ENCODE measurements around the gene PID1.

DNA sequence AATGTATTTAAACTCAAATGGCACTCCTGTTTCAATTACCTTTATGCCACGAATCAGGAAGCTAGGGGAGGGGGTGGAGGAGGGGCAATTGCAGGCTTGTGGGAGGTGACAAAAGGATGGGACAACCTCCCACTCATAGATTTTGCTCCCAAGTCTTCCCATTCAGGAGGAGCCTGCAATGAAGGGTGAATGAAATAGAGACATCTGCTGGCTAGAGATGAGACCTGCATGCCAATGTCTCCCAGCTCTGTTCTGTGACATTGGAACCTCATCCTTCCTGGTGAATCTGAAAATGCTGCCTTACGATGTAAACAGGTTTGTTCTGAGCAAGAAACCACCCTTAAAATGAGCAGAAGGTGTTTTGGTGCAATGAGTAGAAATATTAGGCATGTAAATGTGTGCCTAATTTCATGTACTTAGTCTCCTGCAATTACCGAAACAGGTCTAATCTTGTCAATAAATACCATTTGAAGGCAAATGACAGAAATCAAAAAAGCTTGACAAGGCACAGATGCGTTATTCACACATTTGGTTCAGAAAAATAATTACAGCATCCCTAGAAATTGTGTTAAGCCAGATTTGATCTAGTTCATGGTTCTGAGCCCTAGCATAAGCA is 2.7 kb upstream of the PID1 start:
- TF ChIP-seq POLR2AphosphoS5 (IDR thresholded peaks at IDR 0.05; ENCODE audit: low read depth, low read length) (no peak), CTCF (IDR thresholded peaks at IDR 0.05) (peak; percentile 86)

Data from Panc1 (cell line).